Activated T-cell treated with anti-CD3 and anti-CD28 coated beads, Interleukin-2, amount 50 U/mL, for 72 hours (primary cell): ENCODE results near the gene KAT2A. TPM values are rescaled to one million over a fixed set of nuclear protein-coding genes. Genes with fewer than 3 reads are reported as not detected.

Experiments used
- ATAC-seq, 2 donors: fragments of 150-1000 bp; cut with Tn5 transposase; replicated peaks in 1 of 2; 2 replicates each; pipeline ENCODE4 v1.10.0; 2021; ENCODE audit warnings: moderate library complexity in 2 of 2, mild to moderate bottlenecking in 1 of 2
- DNase-seq, 2 donors: peaks; one replicate each; pipeline ENCODE4 v3.0.0; 2021 to 2022; ENCODE audit warnings: mixed read lengths in 1 of 2
- H3K27ac Mint-ChIP-seq: one replicate; pipeline ENCODE4 v1.8.0; 2022; ENCODE audit warnings: mild to moderate bottlenecking, moderate library complexity, mixed read lengths
- H3K27me3 Mint-ChIP-seq: one replicate; pipeline ENCODE4 v1.8.0; 2022; ENCODE audit warnings: low read depth, mixed read lengths
- H3K36me3 Mint-ChIP-seq, 2 donors: one replicate each; pipeline ENCODE4 v1.8.0; 2022; ENCODE audit warnings: mixed read lengths in 2 of 2, mild to moderate bottlenecking in 1 of 2; ENCODE audit not compliant: insufficient read depth in 2 of 2
- H3K4me1 Mint-ChIP-seq: one replicate; pipeline ENCODE4 v1.8.0; 2022; ENCODE audit warnings: low read depth, mixed read lengths
- H3K4me3 Mint-ChIP-seq, 2 donors: one replicate each; pipeline ENCODE4 v1.8.0; 2022; ENCODE audit warnings: mild to moderate bottlenecking in 2 of 2, mixed read lengths in 2 of 2, moderate library complexity in 2 of 2
- H3K9me3 Mint-ChIP-seq, 2 donors: one replicate each; pipeline ENCODE4 v1.8.0; 2022; ENCODE audit warnings: mixed read lengths in 2 of 2
- total RNA-seq, 2 donors: library from RNA; stranded (reverse); gene quantifications; one replicate each; pipeline ENCODE4 v1.2.3, GENCODE V29; 2022

KAT2A gene
- total RNA-seq, 2 donors from 2014 or later = 33.3 to 41.4 TPM

DNA sequence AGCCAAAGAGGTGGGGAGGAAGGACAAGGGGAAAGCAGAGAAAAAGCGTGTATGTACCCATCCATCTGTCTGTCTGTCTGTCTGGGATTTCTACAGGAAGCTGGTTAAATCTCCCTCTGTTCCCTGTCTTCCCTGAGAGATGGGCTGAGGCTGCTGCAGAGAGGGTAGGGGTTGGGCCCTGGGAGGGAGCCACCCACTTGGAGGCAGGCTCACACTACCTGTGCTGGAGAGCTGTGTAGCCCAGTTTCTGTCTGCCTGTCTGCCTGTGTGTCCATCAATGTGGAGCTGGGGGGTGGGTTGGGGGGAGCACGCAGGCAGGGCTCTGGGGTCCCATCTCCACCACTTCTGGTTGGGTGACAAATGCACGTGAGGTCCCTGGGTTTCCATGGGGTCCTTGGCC is 52.2 kb downstream of the KAT2A start:
- no peaks in the 10 kb centered on the region for H3K9me3 Mint-ChIP-seq
- no peak for ATAC-seq
- no peak overlapping the region for H3K4me3 Mint-ChIP-seq
- no peak for DNase-seq
- H3K4me1 Mint-ChIP-seq = peaks cover 40% of the 10 kb centered on the region
- H3K27ac Mint-ChIP-seq = no peak overlapping the region
- H3K36me3 Mint-ChIP-seq = no peaks in the 10 kb centered on the region
- peaks cover 9% of the 10 kb centered on the region for H3K27me3 Mint-ChIP-seq

DNA sequence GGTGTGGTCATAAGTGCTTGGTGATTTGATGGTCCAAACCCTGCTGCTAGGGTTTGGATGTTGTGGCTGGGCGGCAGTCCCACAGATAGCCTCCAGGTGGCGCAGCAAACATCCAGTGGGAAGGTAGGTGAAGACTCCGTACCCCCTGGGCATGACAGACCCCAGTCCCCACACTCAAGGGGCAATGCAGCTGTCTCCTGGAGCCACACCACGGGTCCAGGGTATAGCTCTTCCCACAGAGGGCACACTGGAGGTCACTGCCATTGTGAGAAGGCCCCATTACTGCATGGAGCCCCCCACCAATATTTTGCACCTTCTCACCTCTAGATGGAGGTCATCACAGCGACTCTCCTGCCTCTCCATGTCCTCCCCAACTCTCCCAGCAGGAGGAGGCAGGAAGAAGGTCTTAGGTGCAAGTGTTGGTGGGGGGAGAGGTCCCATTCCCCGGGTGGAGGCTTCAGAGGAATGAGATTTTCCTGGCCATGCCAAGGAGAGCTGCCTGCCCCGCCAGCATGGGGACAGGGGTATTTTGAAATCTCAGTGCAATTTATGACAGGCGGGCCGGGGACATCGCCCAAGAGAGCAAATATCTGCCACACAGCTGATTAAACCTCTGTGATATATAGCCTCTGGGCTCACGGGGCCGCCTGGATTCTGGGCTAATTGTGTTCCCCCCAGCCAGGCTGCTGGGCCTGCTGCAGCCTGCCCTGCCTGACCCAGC is 53.6 kb downstream of the KAT2A start:
- H3K27ac Mint-ChIP-seq = no peak overlapping the region
- H3K9me3 Mint-ChIP-seq = no peaks in the 10 kb centered on the region
- peaks cover 43% of the 10 kb centered on the region for H3K4me1 Mint-ChIP-seq
- no peak overlapping the region for H3K4me3 Mint-ChIP-seq
- DNase-seq (peak; percentile 72 to 75), ATAC-seq (peak; percentile 39 to 45)
- no peaks in the 10 kb centered on the region for H3K27me3 Mint-ChIP-seq
- H3K36me3 Mint-ChIP-seq = no peaks in the 10 kb centered on the region

GRCh38 chr17:42065201-42065600 is 56.0 kb downstream of the KAT2A start:
- no peaks in the 10 kb centered on the region for H3K9me3 Mint-ChIP-seq
- DNase-seq = no peak
- no peaks in the 10 kb centered on the region for H3K36me3 Mint-ChIP-seq
- no peak overlapping the region for H3K4me3 Mint-ChIP-seq
- peaks cover 35% of the 10 kb centered on the region for H3K4me1 Mint-ChIP-seq
- H3K27ac Mint-ChIP-seq = no peak overlapping the region
- peak in 1 of 2 donors; percentile 31 for ATAC-seq
- H3K27me3 Mint-ChIP-seq = no peaks in the 10 kb centered on the region

Other genes starting within 250 kb of the KAT2A start
- 100 to 1,000 TPM; 124 to 129 TPM for gene ACLY, start 202.4 kb downstream of the KAT2A start, total RNA-seq
- gene ODAD4, start 190.8 kb downstream of the KAT2A start, total RNA-seq = 1 to 10 TPM in 1 of 2 donors, under 1 TPM in 1; 0.72 to 1.6 TPM
- gene CNP, start 154.6 kb downstream of the KAT2A start, total RNA-seq = 10 to 100 TPM; 51.4 to 53.8 TPM
- 100 to 1,000 TPM; 106 to 117 TPM for gene DNAJC7, start 103.9 kb downstream of the KAT2A start, total RNA-seq
- gene NKIRAS2, start 101.3 kb downstream of the KAT2A start, total RNA-seq = 10 to 100 TPM; 18.6 to 24.3 TPM
- gene C17orf113, start 70.8 kb downstream of the KAT2A start, total RNA-seq = 1 to 10 TPM in 1 of 2 donors, under 1 TPM in 1; 0.86 to 1.3 TPM
- 1 to 10 TPM; 1.1 to 1.6 TPM for gene ZNF385C, start 22.9 kb downstream of the KAT2A start, total RNA-seq
- 10 to 100 TPM; 33.2 to 62.0 TPM for gene DHX58, start 8.7 kb downstream of the KAT2A start, total RNA-seq
- gene HSPB9, start 1.4 kb upstream of the KAT2A start, total RNA-seq = under 1 TPM in 1 of 2 donors, not detected in 1; 0.28 TPM
- gene RAB5C, start 33.6 kb upstream of the KAT2A start, total RNA-seq = 10 to 100 TPM; 35.1 to 44.1 TPM
- gene KCNH4, start 59.8 kb upstream of the KAT2A start, total RNA-seq = under 1 TPM; 0.26 to 0.39 TPM
- gene HCRT, start 64.1 kb upstream of the KAT2A start, total RNA-seq = not detected
- gene GHDC, start 73.1 kb upstream of the KAT2A start, total RNA-seq = 10 to 100 TPM; 17.3 to 18.8 TPM
- 100 to 1,000 TPM; 252 to 269 TPM for gene STAT5B, start 155.0 kb upstream of the KAT2A start, total RNA-seq
- 100 to 1,000 TPM; 243 to 264 TPM for gene STAT5A, start 167.1 kb upstream of the KAT2A start, total RNA-seq